GM12801 (cell line): ENCODE measurements around the gene LPCAT1.

Source experiments
- CTCF ChIP-seq: IDR thresholded peaks from one replicate; pipeline ENCODE4 v1.5.1; 2011; ENCODE audit warnings: control low read depth; ENCODE audit not compliant: insufficient read length; ENCODE audit errors: extremely low read depth

The LPCAT1 gene

GRCh38 chr5:1523480-1523792, 324 bp downstream of the LPCAT1 start:
- no peak for TF ChIP-seq CTCF

- TF ChIP-seq CTCF = no peak
These were observed 920 bp downstream of the LPCAT1 start for GRCh38 chr5:1522601-1523479.

- no peak for TF ChIP-seq CTCF
These were observed 1.8 kb downstream of the LPCAT1 start for GRCh38 chr5:1521671-1522600.

- TF ChIP-seq CTCF = no peak
These were observed 2.8 kb downstream of the LPCAT1 start for GRCh38 chr5:1520791-1521453.

GRCh38 chr5:1519631-1520210, 4.0 kb downstream of the LPCAT1 start:
- no peak for TF ChIP-seq CTCF

- TF ChIP-seq CTCF = no peak
These were observed 5.9 kb downstream of the LPCAT1 start for GRCh38 chr5:1517838-1518237.
